GM21447 (cell line): ENCODE measurements around the gene NDUFAF3.

Experiments used
- ATAC-seq: cut with Tn5 transposase; IDR thresholded peaks from one replicate; pipeline ENCODE4 v1.9.1; 2021; ENCODE audit not compliant: unreplicated experiment

The NDUFAF3 gene

GRCh38 chr3:49053543-49053942 lies 31.6 kb downstream of the NDUFAF3 start:
- no peak for ATAC-seq

GRCh38 chr3:49054344-49054862 lies 32.5 kb downstream of the NDUFAF3 start:
- ATAC-seq = no peak

DNA sequence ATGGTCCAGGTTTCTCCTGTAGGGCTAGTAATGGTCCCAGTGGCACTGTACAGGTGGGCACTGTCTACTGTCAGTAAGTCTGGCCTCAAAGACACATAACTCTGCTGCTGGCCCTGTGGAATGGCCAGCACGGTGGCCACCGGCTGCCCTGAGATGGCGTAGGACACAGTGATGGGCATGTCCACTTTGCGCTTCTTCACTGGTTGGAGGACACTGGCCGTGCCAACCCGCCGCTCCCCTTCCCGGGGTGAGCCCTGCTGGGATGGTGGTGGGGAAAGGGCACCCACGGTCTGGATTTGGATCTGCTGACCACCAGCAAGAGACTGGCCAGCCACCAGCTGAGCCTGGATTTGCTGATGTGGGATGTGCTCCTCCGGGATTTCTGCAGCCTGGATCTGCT lies 35.3 kb downstream of the NDUFAF3 start:
- ATAC-seq = no peak

GRCh38 chr3:49058011-49058410 lies 36.1 kb downstream of the NDUFAF3 start:
- no peak for ATAC-seq
